ENCODE results near the gene ZNF479.
"Not testable (repeated sequence)": the region's sequence is repeated elsewhere in the genome, so short reads cannot be mapped to it uniquely, and the experiment has no call there.

Gene ZNF479

GRCh38 chr7:57132336-57132735 lies at the start of gene ZNF479:
Gene ZNF479 (minus strand): TSS chr7:57132436. CDS start chr7:57132324, 112 bp downstream.
- not testable (repeated sequence) for DNase-seq (ENCODE audit: low spot score)

- DNase-seq (ENCODE audit: low spot score), result no peak
Measured at GRCh38 chr7:57182031-57182430, 49.8 kb upstream of the ZNF479 start.

DNA sequence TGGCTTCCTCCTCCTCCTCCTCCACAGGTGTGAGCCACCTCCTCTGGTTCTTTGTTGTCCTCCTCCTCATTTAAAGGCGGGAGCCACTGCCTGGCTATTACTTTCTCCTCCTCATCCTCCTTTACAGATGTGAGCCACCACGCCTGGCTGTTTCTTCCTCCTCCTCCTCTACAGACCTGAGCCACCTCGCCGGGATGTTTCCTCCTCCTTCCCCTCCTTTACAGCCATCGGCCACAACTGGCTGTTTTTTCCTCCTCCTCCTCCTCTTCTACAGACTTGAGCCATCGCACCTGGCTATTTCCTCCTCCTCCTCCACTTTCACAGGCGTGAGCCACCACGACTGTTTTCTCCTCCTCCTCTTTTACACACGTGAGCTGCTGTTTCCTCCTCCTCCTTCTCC lies 49.0 kb upstream of the ZNF479 start:
- no peak for DNase-seq (ENCODE audit: low spot score)

DNA sequence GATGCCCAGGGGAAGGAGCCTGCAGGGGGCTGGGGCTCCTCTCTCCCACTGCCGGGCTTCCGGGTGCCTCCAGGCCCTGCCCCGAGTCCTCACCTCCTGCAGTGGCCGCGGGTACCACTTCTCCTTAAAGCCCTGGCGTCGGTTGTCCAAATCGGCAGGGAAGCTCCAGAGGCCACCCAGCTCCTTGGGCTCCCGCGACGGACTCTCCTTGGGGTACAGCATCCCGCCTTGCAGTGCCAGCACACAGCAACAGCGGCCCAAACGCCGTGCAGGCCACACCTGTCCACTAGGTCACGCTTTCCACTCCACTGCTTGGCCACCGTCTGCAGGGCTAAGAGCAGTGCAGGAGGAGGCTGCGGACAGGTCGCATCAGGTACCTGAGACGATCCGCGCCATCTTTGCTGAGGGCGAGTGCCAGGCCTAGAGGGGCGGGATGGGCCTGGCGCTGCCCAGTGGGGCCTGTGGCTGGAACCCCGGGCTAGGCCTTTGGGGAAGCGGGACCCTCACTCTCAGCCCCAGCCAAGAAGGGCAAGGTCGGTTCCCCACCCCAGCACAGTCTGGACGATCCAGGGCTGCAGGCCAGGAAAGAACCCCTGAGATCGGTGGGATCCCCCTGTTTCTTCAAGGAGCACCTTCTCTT lies 47.7 kb upstream of the ZNF479 start:
- DNase-seq (ENCODE audit: low spot score), result no peak

DNA sequence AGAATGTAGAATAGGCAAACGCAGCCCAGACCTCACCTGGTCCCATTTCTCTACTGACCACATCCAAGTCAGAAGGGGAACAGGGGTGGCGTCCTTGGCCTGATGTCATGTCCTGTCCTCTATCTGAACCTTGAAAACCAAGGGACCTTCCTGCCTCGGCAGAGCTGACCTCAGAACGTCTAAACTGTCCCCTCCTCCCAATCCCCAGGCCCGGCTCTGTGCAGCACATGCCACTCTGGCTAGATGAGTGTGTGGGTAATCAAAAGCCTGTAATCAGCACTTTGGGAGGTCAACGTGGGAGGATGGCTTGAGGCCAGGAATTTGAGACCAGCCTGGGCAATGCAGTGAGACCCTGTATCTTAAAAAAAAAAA lies 46.5 kb upstream of the ZNF479 start:
- DNase-seq (ENCODE audit: low spot score), result no peak

- no peak for DNase-seq (ENCODE audit: low spot score)
Measured at GRCh38 chr7:57177856-57178767, 45.9 kb upstream of the ZNF479 start.

GRCh38 chr7:57176928-57177635 lies 44.8 kb upstream of the ZNF479 start:
- DNase-seq (ENCODE audit: low spot score), result no peak

GRCh38 chr7:57165285-57165899 lies 33.2 kb upstream of the ZNF479 start:
- DNase-seq (ENCODE audit: low spot score), result no peak

- not testable (repeated sequence) for DNase-seq (ENCODE audit: low spot score)
Measured at GRCh38 chr7:57120123-57120784, 12.0 kb downstream of the ZNF479 start.
